Measurements from ENCODE around the gene NHP2. TPM values are rescaled to one million over a fixed set of nuclear protein-coding genes. Genes with fewer than 3 reads are reported as not detected.

The NHP2 gene
- total RNA-seq, 1 donor from 2014 or later: 149 TPM

- Mint-ChIP-seq H3K36me3 (ENCODE audit: low read depth, unreplicated experiment) (no peaks in the 10 kb centered on the region), H3K4me3 (ENCODE audit: unreplicated experiment) (no peak overlapping the region), H3K27ac (ENCODE audit: unreplicated experiment) (no peak overlapping the region), H3K9me3 (ENCODE audit: unreplicated experiment) (no peaks in the 10 kb centered on the region), H3K27me3 (ENCODE audit: low read depth, unreplicated experiment) (peaks cover 2% of the 10 kb centered on the region), H3K4me1 (ENCODE audit: low read depth, unreplicated experiment) (peaks cover 2% of the 10 kb centered on the region)
- Histone ChIP-seq H3K4me1 (ENCODE audit: insufficient read depth, low read length) (no peaks in the 10 kb centered on the region), H3K9me3 (ENCODE audit: insufficient read depth, low read depth, low read length) (no peaks in the 10 kb centered on the region), H3K27me3 (ENCODE audit: insufficient read depth, low read length) (no peaks in the 10 kb centered on the region), H3K36me3 (ENCODE audit: insufficient read depth, low read length) (no peaks in the 10 kb centered on the region), H2AFZ (ENCODE audit: low read depth, low read length) (no peak overlapping the region), H3K79me2 (ENCODE audit: insufficient read depth, low read length) (peaks cover 2% of the 10 kb centered on the region), H3K27ac (ENCODE audit: low read depth, low read length) (no peak overlapping the region), H3K9ac (ENCODE audit: low read length) (no peak overlapping the region), H3K4me2 (ENCODE audit: low read length) (no peak overlapping the region), H4K20me1 (ENCODE audit: insufficient read depth, low read length) (no peaks in the 10 kb centered on the region), H3K4me3 (ENCODE audit: insufficient read depth, low read depth, low read length) (no peak overlapping the region)
- TF ChIP-seq EZH2 (IDR thresholded peaks at IDR 0.05; ENCODE audit: insufficient read depth, low read length) (no peak), CTCF (IDR thresholded peaks at IDR 0.05; ENCODE audit: insufficient read depth, low read depth, low read length) (no peak)
- FAIRE-seq: no peak
- no peak for DNase-seq (ENCODE audit: low read depth)
Measured at GRCh38 chr5:178126556-178126955, 27.1 kb downstream of the NHP2 start.

GRCh38 chr5:178125253-178125906 lies 28.3 kb downstream of the NHP2 start:
- no peaks in the 10 kb centered on the region for H3K4me1 ChIP-seq (ENCODE audit: insufficient read depth, low read length)
- Mint-ChIP-seq H3K4me1 (ENCODE audit: low read depth, unreplicated experiment) (peaks cover 1% of the 10 kb centered on the region), H3K4me3 (ENCODE audit: unreplicated experiment) (no peak overlapping the region), H3K27me3 (ENCODE audit: low read depth, unreplicated experiment) (peaks cover 2% of the 10 kb centered on the region), H3K9me3 (ENCODE audit: unreplicated experiment) (no peaks in the 10 kb centered on the region), H3K27ac (ENCODE audit: unreplicated experiment) (no peak overlapping the region), H3K36me3 (ENCODE audit: low read depth, unreplicated experiment) (no peaks in the 10 kb centered on the region)
- FAIRE-seq: no peak
- no peaks in the 10 kb centered on the region for H3K36me3 ChIP-seq (ENCODE audit: insufficient read depth, low read length)
- H4K20me1 ChIP-seq (ENCODE audit: insufficient read depth, low read length): no peaks in the 10 kb centered on the region
- H3K79me2 ChIP-seq (ENCODE audit: insufficient read depth, low read length): no peaks in the 10 kb centered on the region
- H3K27ac ChIP-seq (ENCODE audit: low read depth, low read length): no peak overlapping the region
- TF ChIP-seq CTCF (IDR thresholded peaks at IDR 0.05; ENCODE audit: insufficient read depth, low read depth, low read length): no peak
- H3K4me2 ChIP-seq (ENCODE audit: low read length): no peak overlapping the region
- DNase-seq (ENCODE audit: low read depth): no peak
- H3K4me3 ChIP-seq (ENCODE audit: insufficient read depth, low read depth, low read length): no peak overlapping the region
- no peaks in the 10 kb centered on the region for H3K27me3 ChIP-seq (ENCODE audit: insufficient read depth, low read length)
- no peak overlapping the region for H3K9ac ChIP-seq (ENCODE audit: low read length)
- H3K9me3 ChIP-seq (ENCODE audit: insufficient read depth, low read depth, low read length): no peaks in the 10 kb centered on the region
- H2AFZ ChIP-seq (ENCODE audit: low read depth, low read length): no peak overlapping the region
